Globus pallidus (tissue), 1 donor: ENCODE results near the gene ARPIN.
A peak's percentile ranks its signal among the peaks of the same experiment; 100 is the strongest.
"Not testable (repeated sequence)": the region's sequence is repeated elsewhere in the genome, so short reads cannot be mapped to it uniquely, and the experiment has no call there.

Experiments
- DNase-seq: peaks from one replicate; pipeline ENCODE4 v3.0.0-alpha.2; 2015; ENCODE audit warnings: low spot score

ARPIN gene

GRCh38 chr15:89910891-89911626, 1.7 kb downstream of the ARPIN start:
- peak; percentile 29 for DNase-seq

- DNase-seq = no peak
These were observed 3.1 kb downstream of the ARPIN start for GRCh38 chr15:89909611-89910010.

- no peak for DNase-seq
These were observed 4.5 kb downstream of the ARPIN start for GRCh38 chr15:89908226-89908625.

GRCh38 chr15:89907289-89907688, 5.5 kb downstream of the ARPIN start:
- no peak for DNase-seq

- no peak for DNase-seq
These were observed 6.8 kb downstream of the ARPIN start for GRCh38 chr15:89905846-89906378.

- DNase-seq = no peak
These were observed 8.2 kb downstream of the ARPIN start for GRCh38 chr15:89904519-89904918.

- no peak for DNase-seq
These were observed 9.0 kb downstream of the ARPIN start for GRCh38 chr15:89903858-89904130.

- no peak for DNase-seq
These were observed 9.5 kb downstream of the ARPIN start for GRCh38 chr15:89903015-89903857.

- no peak for DNase-seq
These were observed 11.9 kb downstream of the ARPIN start for GRCh38 chr15:89900849-89901248.

GRCh38 chr15:89899951-89900567, 12.7 kb downstream of the ARPIN start:
- no peak for DNase-seq

GRCh38 chr15:89899295-89899945, 13.3 kb downstream of the ARPIN start:
- no peak for DNase-seq

- no peak for DNase-seq
These were observed 14.0 kb downstream of the ARPIN start for GRCh38 chr15:89898614-89899294.

GRCh38 chr15:89898146-89898545, 14.6 kb downstream of the ARPIN start:
- no peak for DNase-seq

GRCh38 chr15:89893696-89894447, 18.9 kb downstream of the ARPIN start, which contains the start of gene AP3S2:
Gene AP3S2, minus strand, starts transcription at chr15:89893994. Its CDS starts 45 bp downstream, at chr15:89893949.
- DNase-seq = peak; percentile 90

- DNase-seq = no peak
These were observed 19.7 kb downstream of the ARPIN start for GRCh38 chr15:89893027-89893426.

- DNase-seq = no peak
These were observed 24.4 kb downstream of the ARPIN start for GRCh38 chr15:89888214-89888804.

GRCh38 chr15:89885611-89886010, 27.1 kb downstream of the ARPIN start:
- DNase-seq = no peak

GRCh38 chr15:89885179-89885578, 27.6 kb downstream of the ARPIN start:
- not testable (repeated sequence) for DNase-seq

GRCh38 chr15:89883518-89883917, 29.2 kb downstream of the ARPIN start:
- DNase-seq = no peak

GRCh38 chr15:89880727-89881126, 32.0 kb downstream of the ARPIN start:
- no peak for DNase-seq
